AG04449 (cell line): ENCODE results near the gene CA9.

ENCODE experiments used
- CTCF ChIA-PET: fragments of 350-600 bp; formaldehyde crosslinking; extraction: SDS; loops from one replicate; lab custom pipeline; 2021; ENCODE audit warnings: antibody characterized with exemption; lab: Yijun Ruan, JAX
- POLR2A ChIA-PET: fragments of 400-600, 350-600 bp; formaldehyde crosslinking; extraction: SDS; loops from one replicate; lab custom pipeline; 2020; ENCODE audit warnings: antibody characterized with exemption, inconsistent platforms; lab: Yijun Ruan, JAX
- DNase-seq: peaks from one replicate; pipeline ENCODE4 v3.0.0-alpha.2; 2010; ENCODE audit warnings: low read depth, low spot score
- H3K4me3 ChIP-seq: 2 replicates; pipeline ENCODE4 v1.5.1; 2011; ENCODE audit warnings: low read depth, mild to moderate bottlenecking, control low read depth, low read length
- CTCF ChIP-seq: IDR thresholded peaks from one replicate; pipeline ENCODE4 v1.5.1; 2011; ENCODE audit warnings: mild to moderate bottlenecking, moderate library complexity, low read length, control low read depth, inconsistent platforms; ENCODE audit not compliant: insufficient read depth; ENCODE audit errors: missing control alignments

CA9 gene

GRCh38 chr9:35673132-35674024 is at the start of gene CA9:
CA9 (plus strand) TSS chr9:35673928; CDS start chr9:35673960, 32 bp downstream.
- DNase-seq = no peak
- H3K4me3 ChIP-seq = no peak within 1 kb of the TSS
- TF ChIP-seq CTCF = no peak
- POLR2A ChIA-PET = interaction anchor here (3.6 kb wide), 1 partner anchor 12 kb away, joined by 28 read pairs; no protein-coding TSS in a partner anchor
- CTCF ChIA-PET = interaction anchor here (0.8 to 5.4 kb wide), 5 partner anchors 8 to 70 kb away, joined by 3 to 41 read pairs (median 4); partner anchors contain the start of gene ARHGEF39

GRCh38 chr9:35627575-35627974 is 46.2 kb upstream of the CA9 start:
- no peak for DNase-seq
- no peak overlapping the region for H3K4me3 ChIP-seq
- POLR2A ChIA-PET = no interaction called here
- no peak for TF ChIP-seq CTCF
- CTCF ChIA-PET = interaction anchor here (1.6 to 4.1 kb wide), 3 partner anchors 14 to 20 kb away, joined by 7 to 13 read pairs (median 12); no protein-coding TSS in a partner anchor

GRCh38 chr9:35628389-35628991 is 45.2 kb upstream of the CA9 start:
- no peak for TF ChIP-seq CTCF
- no peak overlapping the region for H3K4me3 ChIP-seq
- ChIA-PET POLR2A (no interaction called here), CTCF (interaction anchor here (0.7 to 4.1 kb wide), 8 partner anchors 12 to 33 kb away, joined by 3 to 13 read pairs (median 6); partner anchors contain the start of gene TESK1)
- DNase-seq = no peak

GRCh38 chr9:35629597-35629996 is 44.1 kb upstream of the CA9 start:
- TF ChIP-seq CTCF = no peak
- no peak overlapping the region for H3K4me3 ChIP-seq
- CTCF ChIA-PET = interaction anchor here (0.7 to 2.8 kb wide), 6 partner anchors 13 to 32 kb away, joined by 3 to 12 read pairs (median 5); partner anchors contain the start of gene TESK1
- no peak for DNase-seq
- POLR2A ChIA-PET = no interaction called here

- POLR2A ChIA-PET = no interaction called here
- DNase-seq = no peak
- CTCF ChIA-PET = interaction anchor here (0.8 to 2.3 kb wide), 5 partner anchors 10 to 32 kb away, joined by 3 to 7 read pairs (median 4); no protein-coding TSS in a partner anchor
- H3K4me3 ChIP-seq = no peak overlapping the region
- no peak for TF ChIP-seq CTCF
Measured at GRCh38 chr9:35635730-35636129, 38.0 kb upstream of the CA9 start.
